Left kidney (tissue), 8 donors: ENCODE measurements around the gene GNG8. TPM values are rescaled to one million over a fixed set of nuclear protein-coding genes. Genes with fewer than 3 reads are reported as not detected.

ENCODE experiments used
- DNase-seq: peaks from one replicate; pipeline ENCODE4 v3.0.0-alpha.2; 2013
- long read RNA-seq, 8 donors: transcript quantifications; one replicate each; lab custom pipeline, GENCODE V29; 2026
- polyA plus RNA-seq: library from polyadenylated mRNA; unstranded; fragments of 120-200 nt; gene quantifications from one replicate; pipeline ENCODE4 v1.2.1, GENCODE V29; 2013; ENCODE audit not compliant: insufficient read length

Gene GNG8
- polyA plus RNA-seq: 2.9 TPM
- long read RNA-seq, donor 1, partial matches to known transcripts: 0 of 2 reads
- long read RNA-seq, donor 1, other reads (novel, unspliced or antisense): 0 of 2 reads
- long read RNA-seq, donor 2, partial matches to known transcripts: 0 of 2 reads
- long read RNA-seq, donor 2, other reads (novel, unspliced or antisense): 0 of 2 reads
- long read RNA-seq, donor 3, partial matches to known transcripts: 0 of 1 reads
- long read RNA-seq, donor 3, other reads (novel, unspliced or antisense): 0 of 1 reads
- long read RNA-seq, donor 4: 0 reads
- long read RNA-seq, donor 5: 0 reads
- long read RNA-seq, donor 6, partial matches to known transcripts: 0 of 1 reads
- long read RNA-seq, donor 6, other reads (novel, unspliced or antisense): 0 of 1 reads
- long read RNA-seq, donor 7, partial matches to known transcripts: 0 of 3 reads
- long read RNA-seq, donor 7, other reads (novel, unspliced or antisense): 0 of 3 reads
- long read RNA-seq, donor 8: 0 reads

DNA sequence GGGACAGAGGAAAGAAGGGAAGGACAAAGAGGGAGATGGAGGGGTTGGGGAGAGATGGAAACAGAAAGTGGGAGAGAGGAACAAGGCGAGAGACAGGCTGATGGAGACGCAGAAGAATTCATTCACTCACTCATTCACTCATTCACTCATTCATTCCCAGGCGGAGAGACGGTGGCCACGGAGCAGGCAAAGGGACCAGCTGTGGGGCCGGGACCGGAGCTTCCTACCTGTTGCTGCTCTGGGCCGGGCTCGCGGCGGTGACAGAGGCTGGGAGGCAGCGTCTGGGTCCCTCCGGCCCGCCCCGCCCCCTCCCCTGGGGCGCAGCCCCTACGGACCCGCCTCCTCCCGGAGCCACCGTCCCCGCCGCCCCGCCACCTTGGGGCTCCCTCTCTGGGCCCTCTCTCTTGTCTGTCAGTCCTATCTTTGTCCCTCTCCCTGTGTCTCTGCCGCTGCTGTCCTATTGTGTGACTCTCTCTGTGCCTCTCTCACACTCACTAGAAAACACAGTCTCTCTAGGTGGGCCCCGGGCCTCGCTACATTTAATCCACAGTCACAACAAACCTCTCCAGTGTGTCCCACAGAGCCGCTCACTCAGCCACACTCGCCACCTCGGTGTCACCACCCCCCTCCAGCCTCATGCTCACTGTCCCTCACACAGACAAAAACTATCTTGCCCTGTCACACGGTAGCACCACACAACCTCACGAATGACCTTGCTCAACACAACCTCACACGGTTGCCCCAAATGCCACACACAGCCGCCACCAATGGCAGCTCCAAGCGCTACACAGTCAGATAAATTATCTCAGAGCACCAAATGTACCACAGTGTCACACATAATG is at the start of gene GNG8:
GNG8 (minus strand) TSS at position 283 of the 842 bp plus-strand sequence. CDS start 1,520 bp downstream, outside the sequence.
- no peak for DNase-seq

DNA sequence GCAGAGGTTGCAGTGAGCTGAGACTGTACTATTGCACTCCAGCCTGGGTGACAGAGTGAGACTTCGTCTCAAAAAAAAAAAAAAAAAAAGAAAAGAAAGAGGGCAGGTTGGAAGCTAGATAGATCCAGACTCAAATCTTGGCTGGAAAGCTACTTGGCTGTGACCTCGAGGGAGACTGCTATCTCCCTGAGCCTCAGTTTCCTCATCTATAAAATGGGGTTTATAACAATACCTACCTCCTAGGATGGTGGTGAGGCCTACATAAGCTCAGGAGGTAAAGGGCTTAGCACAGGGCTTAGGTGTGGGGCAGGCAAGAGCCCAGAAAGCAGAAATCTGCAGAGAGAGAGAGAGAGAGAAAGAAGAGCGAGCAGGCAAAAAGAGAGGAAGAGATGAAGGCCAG is 49.2 kb upstream of the GNG8 start:
- DNase-seq: no peak

DNA sequence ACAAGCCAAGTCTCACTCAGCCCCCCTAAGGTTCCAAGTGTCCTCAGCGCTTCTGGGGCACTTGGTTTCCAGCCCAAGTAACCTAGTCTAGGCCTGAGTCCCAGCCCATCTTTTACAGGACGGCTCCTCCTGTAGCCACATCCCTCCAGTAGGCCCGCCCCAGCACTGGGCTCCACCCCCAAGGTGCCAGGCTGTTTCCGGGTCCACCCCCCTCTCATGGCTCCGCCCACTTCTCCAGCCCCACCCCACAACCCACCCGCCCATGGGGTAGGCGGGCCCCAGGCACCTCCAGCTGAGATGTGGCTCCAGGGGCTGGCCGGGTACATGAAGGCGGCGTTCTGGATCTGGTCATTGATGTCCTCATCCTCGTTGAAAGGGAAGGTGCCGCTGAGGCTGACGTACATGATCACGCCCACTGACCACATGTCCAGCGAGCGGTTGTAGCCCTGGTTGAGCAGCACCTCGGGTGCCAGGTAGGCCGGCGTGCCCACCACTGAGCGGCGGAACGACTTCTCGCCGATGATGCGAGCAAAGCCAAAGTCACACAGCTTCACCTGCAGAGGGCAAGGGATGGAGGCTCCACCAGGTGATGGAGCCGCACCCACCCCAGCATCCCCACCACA is 42.2 kb upstream of the GNG8 start:
- no peak for DNase-seq

DNA sequence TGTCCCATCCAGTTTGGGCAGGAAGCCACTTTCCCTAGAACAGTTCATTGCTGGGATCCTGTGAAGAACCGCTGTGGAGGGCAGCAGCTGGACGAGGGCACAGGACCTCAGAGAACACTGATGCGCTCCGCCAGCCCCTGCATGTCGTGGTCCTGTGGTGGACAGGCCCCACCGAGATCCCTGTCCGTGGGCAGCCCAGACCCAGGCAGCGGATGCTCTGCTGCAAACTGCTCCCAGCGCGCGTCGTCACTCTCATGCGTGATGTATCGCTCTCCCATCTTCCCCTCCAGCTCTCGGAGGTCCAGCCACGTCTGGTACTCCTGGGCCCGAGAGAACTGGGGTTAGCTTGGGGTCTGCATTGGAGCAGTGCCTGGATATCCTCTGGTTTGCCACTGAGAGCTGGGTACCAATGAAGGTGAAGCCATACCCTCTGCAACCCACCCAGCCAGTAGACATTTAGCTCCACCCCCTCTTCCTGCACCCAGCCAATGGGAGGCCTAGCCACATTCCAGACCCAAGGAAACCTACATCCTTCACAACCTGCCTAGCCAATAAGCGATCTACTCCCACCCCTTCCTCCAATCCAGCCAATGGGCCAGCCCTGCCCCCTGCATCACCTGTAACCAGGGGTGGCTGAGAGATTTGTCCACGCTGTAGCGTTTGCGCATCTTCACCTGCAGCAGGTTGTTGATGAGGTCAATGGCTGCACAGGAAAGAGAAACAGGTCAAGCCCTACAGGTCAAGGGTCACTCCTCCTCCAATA is 38.6 kb upstream of the GNG8 start:
- DNase-seq: no peak

DNA sequence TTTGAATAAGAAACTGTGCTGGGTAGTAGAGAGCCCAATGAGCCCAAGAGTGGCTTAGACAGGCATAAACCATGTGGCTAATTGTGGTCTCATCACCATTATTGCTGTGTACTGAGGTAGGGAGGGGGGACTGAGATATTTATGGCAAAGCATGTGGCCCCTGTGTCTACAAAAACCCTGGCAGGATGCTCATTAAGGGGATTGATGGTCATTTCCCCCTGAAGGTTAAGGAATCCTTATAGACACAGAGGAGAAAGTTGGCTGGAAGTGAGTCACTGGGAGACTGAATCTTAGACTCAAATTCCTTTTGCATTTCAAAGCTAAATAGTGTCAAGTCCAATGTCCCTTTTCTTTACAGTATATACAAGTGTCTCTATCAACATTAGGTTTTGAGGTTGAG is 34.8 kb upstream of the GNG8 start:
- no peak for DNase-seq

DNA sequence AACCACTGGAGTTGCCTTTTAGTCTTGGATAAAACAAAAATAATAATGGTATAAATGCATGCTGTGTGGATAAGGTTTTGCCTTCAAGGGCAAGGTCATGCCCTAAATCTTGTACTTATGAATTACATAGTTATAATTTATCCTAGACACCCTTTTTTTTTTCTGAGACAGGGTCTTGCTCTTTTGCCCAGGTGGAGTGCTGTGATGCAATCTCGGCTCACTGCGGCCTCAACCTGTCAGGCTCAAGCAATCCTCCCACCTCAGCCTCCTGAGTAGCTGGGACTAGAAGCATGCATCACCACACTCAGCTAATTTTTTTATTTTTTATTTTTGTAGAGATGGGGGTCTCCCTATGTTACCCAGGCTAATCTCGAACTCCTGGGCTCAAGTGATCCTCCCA is 32.7 kb upstream of the GNG8 start:
- no peak for DNase-seq

DNA sequence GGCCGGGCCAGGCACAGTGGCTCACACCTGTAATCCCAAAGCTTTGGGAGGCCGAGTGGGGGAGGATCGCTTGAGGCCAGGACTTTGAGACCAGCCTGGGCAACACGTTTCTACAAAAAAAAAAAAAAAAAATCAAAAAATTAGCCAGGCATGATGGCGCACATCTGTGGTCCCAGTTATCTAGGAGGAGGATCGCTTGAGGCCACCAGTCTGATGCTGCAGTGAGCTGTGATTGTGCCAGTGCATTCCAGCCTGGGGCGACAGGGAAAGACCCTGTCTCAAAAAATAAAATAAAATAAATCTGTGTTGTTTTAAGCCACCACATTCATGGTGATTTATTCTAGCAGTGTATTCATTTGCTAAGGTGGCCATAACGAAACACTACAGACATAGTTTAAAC is 29.1 kb upstream of the GNG8 start:
- DNase-seq: no peak

DNA sequence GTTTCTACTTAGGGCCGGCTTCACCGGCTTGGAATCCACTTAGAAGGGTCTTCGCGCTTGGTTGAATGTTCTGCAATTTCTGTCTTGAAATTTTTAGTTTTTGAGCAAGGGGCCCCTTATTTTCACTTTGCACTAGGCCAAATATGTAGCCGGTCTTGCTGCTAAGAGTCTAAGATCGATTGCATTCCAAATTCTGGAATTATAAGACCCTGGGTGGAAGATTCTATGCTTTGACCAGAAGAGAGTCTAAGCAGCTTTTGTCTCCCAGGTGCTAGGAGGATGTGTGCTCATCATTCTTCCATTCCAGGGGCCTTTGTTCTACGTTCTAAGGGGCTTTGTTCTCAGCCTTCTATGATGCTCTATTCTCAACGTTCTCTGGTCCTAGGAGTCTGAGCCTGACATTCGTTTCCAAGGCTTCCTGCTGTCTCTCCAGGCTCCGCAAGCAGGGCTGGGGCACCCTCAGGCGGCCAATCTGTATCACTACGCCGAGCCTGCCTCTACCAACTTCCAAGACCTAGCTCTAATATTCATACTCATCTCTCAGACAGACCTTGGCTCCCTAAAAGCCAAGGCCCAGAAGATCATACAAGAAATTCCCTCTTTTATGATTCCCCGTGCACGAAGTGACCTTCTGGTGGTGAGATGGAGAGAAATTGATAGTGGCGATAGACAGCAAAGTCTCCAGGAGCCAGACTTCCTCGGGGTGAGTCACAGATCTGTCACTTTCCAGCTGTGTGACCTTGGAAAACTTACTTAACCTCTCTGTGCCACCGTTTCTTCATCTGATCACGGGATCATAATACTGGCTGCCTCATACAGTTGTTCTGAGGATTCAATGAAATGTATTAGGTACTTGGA is 26.0 kb upstream of the GNG8 start:
- peak; percentile 77 for DNase-seq

DNA sequence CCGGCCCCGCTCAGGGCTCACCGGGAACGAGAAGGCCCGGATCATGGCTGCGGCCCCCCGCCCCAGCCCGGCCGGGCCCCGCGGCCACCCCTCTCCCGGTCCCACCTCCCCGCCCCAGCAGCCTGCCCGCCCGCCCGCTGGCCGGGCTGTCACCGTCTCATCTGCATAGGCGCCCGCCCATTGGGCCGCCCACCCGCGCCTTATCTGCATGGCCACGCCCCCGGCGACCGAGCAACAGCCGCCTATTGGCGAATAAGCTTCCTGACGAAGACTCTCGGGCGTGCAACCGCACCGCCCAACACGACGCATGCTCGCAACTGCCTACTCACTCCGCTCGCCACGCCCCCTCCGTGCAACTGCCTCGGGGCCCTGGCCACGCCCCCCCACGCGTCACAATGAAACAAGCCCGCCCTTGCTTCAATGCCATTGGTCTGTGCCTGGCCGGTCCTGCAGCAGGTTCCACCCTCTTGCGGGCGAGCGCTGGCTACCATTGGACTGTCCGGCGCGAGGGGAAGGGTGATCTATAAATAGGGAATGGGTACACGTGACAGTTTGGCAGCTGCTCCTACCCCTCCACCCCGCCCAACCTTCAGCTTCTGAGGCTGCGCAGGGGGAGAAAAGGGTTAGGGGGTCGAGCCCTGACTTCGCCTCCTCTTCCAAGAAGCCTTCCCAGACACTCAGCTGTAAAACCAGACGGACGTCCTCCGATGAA is 25.2 kb upstream of the GNG8 start, which contains the start of gene DACT3:
DACT3 (minus strand) TSS at position 163 of the 712 bp plus-strand sequence; CDS start at position 45, 118 bp downstream.
- peak; percentile 100 for DNase-seq

DNA sequence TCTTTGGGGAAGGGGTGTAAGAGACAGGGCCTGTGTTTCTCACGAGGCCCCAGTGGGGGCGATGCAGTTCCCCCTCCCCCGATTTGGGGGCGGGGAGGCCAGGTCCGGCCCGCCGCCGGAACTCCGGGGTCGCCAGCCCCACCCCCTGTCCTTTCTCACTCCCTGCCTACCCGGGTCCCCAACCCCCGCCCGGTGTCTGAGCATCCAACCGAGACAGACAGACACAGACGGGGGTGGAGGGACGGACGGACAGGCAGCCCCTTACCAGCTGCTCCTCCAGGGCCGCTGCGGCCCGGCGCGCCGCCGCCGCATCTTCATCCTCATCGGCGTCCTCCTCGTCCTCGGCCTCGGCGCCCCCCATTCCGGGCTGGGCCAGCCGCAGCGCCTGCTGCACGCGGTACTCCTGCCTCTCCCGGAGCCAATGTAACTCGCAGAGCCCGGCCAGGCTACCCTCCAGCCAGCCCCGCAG is 24.6 kb upstream of the GNG8 start:
- peak; percentile 27 for DNase-seq

DNA sequence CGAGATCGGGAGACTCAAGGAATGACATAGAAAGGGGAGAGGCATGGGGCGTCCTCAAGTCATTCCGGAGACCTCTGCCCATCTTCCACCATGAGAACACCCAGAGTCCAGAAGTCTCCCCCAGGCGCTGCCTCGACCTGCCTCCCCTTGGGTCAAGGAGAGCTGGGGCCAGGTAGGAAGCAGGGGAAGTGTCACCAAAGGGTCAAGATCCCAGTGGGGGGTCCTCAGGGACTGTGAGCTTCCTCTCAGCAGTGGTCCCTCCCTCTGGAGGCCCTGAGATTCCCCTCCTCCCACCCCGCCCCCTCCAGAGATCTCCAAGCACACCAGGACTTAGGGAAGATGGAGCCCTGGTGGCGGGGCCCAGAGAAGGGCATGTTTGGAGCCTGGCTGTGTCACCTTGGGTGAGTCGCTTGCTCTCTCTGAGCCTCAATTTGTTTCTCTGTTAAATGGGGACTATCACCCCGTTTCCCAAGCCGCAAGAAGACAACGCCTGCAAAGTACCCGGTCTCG is 24.1 kb upstream of the GNG8 start:
- peak; percentile 76 for DNase-seq

DNA sequence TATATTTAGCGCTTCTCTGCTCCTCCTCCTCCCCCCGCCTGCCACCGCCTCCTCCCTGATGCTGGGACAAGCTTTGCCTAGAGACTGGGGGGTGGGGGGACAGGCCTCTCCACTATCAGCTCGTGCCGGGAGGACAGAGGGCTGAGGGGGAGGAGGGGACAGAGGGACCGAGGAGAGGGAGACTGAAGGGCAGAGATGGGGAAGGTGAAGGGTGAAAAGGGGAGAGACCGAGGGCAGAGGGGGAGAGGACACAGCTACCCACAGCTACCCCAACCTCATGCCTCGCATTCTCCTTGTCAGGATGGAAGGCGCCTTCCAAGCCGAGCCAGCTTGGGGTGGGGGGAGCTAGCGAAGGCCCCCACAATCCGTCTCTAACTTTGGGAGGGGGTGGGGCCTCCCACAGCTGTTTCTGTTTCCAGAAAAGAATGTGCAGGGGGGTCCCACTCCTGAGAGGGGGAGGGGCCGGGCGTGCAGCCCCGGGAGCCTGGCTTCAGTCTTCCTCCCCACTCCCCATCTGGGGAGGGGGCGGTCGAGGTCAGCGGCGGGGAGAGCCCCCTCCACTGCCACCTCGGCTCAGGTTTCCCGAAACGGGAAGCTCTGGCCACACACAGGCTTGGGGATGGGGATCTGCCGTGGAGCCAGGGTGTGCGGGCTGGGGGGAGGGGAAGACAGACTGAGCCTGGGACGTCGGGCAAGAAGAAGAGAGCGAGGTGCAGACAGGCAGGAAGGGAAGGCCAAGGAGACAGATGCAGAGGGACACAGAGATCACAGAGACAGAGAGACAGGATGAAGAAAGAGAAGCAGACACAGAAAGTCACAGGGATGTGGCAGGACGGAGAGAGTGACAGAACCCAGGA is 23.4 kb upstream of the GNG8 start:
- peak; percentile 68 for DNase-seq

DNA sequence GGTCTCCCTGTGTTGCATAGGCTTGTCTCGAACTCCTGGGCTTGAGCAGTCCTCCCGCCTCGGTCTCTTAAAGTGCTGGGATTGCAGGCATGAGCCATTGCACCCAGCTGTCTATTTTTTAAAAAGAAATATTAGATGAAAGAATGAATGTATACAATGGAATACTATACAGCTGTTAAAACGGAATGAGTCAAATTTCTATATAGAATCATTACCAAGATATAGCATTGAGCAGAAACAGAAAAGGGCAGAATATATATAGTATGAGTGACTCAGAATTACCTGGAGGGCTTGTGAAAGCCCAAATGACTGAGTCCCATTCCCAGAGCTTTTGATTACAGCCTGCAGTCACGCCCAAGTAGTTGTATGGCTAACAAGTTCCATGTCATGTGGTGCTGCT is 20.5 kb upstream of the GNG8 start:
- no peak for DNase-seq

DNA sequence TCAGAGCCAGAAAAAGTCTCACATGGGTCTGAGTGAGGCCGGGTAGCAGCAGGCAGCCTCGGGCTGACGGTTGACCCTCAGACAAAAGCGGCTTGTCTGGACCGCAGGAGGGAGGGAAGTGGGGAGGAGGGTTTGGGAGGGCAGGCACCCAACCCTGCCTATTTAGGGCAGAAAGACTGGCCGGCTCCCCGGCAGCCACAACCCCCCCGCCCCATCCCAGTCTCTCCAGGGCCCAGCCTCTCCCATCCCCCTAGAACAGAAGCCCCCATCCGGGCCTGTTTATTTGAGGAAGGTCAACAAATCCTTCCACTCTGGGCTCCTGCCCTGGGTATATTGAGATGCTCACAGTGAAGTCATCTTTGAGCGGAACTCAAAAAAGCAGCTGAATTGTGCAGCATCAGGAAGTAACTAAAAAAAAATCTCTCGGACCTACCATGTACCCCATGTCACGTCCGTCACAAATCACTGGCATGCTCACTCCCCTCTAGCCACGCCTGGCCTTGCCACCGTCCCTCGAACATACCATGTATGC is 18.7 kb upstream of the GNG8 start:
- DNase-seq: no peak

DNA sequence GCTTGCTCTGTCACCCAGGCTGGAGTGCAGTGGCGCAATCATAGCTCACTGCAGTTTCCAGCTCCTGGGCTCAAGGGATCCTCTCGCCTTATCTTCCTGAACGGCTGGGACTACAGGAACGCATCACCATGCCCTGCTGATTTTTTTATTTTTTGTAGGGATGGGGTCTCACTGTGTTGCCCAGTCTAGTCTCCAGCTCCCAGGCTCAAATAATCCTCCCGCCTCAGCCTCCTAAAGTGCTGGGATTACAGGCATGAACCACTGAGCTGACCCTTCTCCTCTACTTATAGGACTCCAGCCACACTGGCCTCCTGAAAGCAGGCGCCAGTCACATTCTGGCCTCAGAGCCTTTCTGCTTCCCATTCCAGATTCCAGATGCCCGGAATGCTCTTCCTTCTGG is 14.4 kb upstream of the GNG8 start:
- no peak for DNase-seq

DNA sequence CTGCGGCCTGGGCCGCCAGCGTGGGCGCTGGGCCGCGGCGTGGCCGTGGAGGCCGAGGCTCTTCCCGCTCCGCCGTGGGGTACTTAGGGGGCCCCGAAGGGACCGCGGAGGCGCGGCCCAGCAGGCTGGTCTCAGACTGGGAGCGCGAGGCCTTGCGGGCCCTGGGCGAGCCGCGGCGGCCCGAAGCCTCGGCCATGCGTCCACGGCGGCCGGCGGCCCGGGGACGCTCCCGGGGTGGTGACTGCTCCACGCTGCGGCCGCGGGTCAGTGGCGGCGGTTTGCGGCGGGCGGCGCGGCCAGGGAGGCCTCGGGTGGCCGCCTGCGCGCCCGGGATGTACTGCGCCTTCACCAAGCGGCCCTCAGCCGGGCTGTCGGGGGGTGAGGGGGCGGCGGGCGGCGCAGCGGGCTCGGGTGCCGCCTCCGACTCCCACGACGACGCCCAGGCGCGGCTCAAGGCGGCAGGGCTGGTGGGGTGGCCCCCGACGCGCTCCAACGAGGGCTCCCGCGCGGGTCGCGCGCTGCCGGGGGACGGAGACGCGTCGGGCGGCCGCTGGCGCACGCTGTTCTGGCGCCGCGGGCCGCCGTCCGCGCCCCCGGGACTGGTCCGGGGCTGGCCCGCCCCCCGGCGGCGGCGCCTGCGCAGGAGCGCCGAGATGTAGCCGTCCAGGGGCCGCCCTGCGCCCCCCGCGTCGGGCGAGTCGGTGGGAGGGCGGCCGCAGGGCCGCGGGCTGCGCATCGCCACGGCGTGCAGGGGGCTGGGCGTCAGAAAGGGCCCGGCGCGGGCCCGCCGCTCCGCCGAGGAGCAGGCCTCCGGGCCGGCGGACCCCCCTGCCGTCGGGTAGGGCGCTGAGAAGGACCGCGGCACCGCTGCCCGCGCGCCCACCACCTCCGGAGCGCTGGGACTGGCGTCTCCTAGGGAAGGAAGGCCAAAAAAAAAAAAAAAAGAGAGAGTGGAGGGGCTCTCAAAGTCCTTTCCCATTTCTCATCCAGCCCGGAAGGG is 13.3 kb upstream of the GNG8 start:
- DNase-seq: no peak
